ENCODE results near the gene UBAP1. TPM values are rescaled to one million over a fixed set of nuclear protein-coding genes. Genes with fewer than 3 reads are reported as not detected.

UBAP1 gene
- total RNA-seq, 1 experiment from 2014 or later: 30.8 TPM

Other genes starting within 250 kb of the UBAP1 start
- 51.3 TPM for gene UBAP2, start 130.2 kb upstream of the UBAP1 start, total RNA-seq (2021; ENCODE audit: unreplicated experiment)
- gene DCAF12, start 52.3 kb upstream of the UBAP1 start, total RNA-seq (2021; ENCODE audit: unreplicated experiment): 40.2 TPM
- gene KIF24, start 150.2 kb downstream of the UBAP1 start, total RNA-seq (2021; ENCODE audit: unreplicated experiment): 5.8 TPM
- gene NUDT2, start 150.5 kb downstream of the UBAP1 start, total RNA-seq (2021; ENCODE audit: unreplicated experiment): 39.3 TPM
- gene MYORG, start 197.9 kb downstream of the UBAP1 start, total RNA-seq (2021; ENCODE audit: unreplicated experiment): 8.5 TPM

Data from HCT116 (cell line).